Stimulated activated CD4-positive, alpha-beta T cell treated with anti-CD3 and anti-CD28 coated beads, Interleukin-4, amount 100 ng/mL, for 48 hours (primary cell): ENCODE results near the gene ASAH2.
"Not testable (repeated sequence)": the region's sequence is repeated elsewhere in the genome, so short reads cannot be mapped to it uniquely, and the experiment has no call there.

ENCODE experiments used
- DNase-seq, 2 donors: peaks; one replicate each; pipeline ENCODE4 v3.0.0-alpha.2; 2020; ENCODE audit warnings: low read depth in 2 of 2

Gene ASAH2

DNA sequence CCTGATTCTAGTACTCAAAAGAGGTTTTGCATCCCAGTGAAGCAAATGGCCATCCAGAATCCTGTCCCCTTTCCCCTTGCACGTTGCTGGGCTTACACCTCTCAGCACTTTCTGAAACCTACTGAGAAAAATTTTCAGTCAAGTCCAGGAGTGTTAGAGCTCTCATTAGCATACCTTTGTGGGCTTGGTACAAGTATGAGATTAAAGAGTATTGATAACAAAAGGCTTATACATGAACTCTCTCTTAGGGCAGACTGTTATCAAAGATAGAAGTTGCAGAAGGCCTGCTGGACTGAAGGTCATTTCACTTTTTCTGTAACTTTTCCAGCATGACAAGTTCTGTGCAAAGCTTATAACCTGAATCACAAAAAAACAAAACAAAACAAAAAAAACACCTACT is at the start of gene ASAH2:
Gene ASAH2 (minus strand): TSS at position 123 of the 400 bp plus-strand sequence. CDS start 2,906 bp downstream, outside the sequence.
- no peak for DNase-seq

DNA sequence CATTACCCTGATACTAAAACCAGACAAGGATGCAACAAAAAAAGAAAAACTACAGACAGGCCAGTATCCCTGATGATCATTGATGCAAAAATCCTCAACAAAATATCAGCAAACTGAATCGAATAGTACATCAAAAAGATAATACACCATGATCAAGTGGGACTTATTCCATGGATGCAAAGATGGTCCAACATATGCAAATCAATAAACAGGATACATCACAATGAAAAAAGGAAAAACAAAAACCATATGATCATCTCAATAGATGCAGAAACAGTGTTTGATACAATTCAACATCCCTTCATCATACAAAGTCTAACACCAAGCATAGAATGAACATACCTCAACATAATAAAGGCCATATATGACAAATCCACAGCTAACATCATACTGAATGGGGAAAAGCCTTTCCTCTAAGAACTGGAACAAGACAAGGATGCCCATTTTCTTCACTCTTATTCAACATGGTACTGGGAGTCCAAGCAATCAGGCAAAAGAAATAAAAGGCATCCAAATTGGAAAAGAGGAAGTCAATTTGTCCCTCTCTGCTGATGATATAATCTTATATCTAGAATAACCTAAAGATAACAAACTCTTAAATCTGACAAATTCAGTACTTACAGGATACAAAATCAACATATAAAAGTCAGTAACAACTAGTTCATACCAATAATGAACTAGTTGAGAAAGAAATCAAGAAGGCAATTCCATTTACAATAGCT is 48.8 kb upstream of the ASAH2 start:
- no peak for DNase-seq

DNA sequence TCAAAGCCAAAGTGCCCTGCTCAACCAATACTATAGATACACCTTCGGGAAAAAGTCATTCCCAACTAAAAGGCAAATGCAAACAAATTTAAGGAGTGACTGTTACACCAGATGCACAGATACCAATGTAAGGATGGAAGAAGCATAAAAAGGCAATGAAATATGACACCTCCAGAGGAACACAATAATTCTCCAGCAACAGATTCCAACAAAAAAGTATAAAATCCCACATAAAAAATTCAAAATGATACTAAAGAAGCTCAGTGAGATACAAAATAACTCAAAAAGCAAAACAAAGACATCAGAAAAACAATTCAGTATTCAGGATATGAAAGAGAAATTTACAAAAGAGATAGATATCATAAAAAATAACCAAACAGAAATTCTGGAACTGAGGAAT is 44.1 kb upstream of the ASAH2 start:
- DNase-seq: no peak

DNA sequence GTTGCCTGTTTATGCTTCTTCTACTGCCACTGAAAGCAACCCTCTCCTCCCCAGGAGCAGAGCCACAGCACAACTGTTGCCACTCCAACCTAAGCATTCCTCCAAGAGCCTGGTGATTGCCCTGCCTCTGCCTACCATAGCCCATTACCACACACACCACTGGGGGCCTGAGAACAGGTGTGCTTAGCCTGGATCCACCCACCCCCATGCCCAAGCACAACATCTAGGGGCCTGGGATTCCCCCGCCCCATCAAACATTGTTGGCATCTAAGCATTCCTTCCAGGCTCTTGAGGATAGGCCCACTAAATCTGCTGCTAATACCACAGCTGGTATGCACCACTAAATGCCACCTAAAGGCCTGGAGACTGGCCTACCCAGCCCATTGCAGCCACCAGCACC is 43.3 kb upstream of the ASAH2 start:
- no peak for DNase-seq

DNA sequence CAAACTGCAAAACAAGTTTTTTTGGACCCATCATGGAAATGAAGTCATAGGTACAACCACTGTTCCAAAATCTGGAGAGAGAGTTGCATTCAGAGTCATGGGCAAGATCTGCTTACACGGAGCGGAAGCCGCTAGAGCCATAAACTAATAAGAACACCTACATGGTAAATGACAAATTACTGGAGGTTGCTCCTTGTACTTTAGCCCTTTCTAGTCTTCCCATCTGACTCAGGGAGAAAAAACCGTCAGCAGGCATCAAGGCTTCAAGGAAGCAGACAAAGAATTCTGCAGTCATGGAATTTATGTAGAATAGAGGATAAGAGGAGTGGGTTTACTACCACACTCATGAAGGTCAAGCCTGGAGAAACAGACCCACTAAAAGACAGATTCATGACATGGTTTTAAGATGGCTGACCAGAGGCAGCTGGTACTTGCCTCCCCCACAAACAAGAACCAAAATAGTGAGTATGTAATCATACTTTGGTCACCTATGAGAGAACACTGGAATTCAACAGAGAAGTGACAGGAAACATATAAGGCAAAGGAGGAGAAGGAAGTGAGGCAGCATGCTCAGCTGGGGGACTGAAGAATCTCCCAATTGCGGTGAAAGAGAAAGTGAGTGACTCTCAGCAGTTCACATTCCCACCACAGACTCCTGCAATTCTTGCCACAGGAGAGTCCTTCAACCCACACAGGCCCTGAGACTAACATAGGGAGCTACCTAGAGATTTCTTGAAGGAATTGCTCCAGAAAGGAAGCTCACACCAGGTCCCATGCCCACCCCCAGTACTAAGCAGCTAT is 42.4 kb upstream of the ASAH2 start:
- no peak for DNase-seq

DNA sequence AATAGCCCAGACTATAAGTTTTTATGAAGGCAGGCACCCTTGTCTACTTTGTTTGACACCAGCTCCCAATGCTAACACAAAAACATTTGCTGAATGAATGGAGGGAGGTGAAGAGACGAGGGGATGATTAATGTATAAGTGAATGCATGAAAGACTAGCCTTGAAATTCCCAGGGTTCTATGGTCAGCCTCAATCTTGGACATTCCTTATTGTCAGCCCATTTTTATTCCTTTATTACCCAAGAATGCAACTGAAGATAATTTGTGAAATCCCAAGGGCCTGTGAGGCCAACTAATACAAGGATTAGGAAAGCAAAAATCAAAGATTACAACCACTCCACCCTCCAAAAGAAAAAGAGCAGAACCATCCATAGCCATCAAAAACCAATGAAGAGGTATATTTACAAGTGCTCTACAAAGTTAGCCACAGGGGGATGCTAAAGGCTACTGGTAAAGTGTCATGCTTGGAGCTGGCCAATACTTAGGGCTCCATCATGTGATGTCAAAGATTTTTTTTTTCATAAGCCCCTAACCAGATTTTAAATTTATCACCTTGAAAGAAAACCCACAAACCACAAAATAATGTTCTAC is 40.0 kb upstream of the ASAH2 start:
- no peak for DNase-seq

DNA sequence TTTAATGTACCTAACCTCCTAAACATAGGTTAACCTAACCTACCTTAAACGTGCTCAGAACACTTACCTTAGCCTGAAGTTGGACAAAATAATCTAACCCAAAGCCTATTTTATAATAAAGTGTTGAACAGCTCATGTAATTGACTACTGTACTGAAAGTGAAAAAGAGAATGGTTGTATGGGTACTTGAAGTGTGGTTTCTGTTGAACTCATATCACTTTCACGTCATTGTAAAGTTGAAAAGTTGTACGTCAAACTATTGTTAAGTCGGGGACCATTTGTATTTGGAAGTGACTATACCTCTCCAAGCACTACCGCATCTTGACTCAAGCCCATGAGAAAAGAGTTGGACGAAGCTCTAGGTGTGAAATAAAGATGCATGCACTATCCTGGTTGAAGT is 37.9 kb upstream of the ASAH2 start:
- no peak for DNase-seq

DNA sequence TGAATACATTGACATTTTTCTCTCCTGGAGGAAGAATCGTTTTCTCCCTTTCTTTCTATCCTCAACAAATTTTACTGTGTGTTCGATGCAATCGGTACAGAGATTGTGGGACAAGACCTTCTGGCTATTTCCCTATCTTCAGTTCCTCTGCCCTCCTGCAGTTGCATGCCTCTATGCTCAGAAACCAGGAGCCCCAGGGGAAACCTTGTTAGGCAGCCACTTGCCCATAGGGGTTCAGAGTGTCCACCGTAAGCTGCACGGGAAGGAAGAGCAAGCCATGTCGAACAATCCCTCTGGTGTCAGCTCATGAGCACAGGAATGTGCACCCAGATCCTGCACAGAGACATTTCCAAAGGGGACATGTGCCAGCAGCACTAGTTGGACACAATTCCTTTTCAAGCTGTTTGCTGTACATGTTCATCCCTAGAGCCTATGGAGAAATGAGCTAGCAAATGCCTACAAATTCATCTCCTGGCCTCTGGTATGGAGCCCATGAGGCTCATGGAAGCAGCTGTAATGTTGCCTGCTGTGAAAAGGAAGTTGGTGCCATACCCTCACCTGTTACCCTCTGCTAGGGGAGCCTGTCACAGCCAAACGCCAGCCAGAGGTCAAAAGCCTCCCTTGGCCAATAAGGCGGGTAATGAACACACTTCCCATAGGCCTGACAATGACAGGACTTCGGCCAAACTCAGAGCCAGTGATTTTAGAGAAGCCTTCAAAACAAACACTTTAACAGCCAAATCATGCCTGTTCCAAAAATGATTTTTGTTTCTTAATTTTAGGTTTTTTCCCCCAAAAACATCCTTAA is 35.9 kb upstream of the ASAH2 start:
- DNase-seq: no peak

DNA sequence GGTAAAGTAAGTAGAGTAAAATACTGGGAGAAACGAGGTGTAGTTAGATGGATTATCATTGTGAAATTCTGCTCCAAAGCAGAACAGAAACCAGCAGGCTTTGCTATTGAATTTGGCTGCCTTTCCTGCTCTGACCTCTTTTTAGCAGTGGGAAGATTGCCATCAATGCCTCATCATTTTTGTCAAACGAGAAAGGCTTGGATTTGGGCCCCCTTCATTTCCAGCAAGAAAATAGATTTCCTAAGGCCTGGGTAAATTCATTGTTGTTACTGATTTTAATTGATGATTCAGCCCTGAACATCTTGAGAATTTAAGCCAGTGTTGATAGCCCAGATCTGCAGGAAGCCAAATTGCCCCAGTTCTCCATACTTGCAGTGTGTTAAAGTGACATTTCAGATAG is 35.2 kb upstream of the ASAH2 start:
- no peak for DNase-seq

DNA sequence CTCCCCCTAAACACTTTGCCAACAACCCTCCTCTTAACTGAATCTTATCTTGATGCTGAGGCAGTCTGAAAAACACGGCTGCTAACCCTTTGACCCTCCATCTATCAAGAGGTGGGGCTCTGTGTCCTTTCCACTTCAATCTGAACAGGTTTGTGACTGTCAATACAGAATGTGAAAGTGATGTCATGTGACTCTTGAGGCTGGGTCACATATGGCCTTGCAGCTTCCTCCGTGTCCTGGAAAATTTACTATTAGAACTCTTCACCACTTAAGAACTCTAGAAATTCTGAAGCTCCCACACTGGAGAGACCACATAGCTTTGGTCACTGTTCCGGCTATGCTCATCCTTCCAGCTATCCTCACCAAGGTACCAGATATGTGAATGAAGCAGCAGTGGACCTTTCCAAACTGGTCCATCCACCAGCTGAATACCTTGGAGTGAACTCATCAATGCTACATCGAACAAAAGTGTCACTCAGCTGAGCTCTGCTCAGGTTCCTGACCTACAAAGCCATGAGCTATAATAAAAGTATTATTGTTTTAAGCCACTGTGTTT is 30.7 kb upstream of the ASAH2 start:
- DNase-seq: no peak

DNA sequence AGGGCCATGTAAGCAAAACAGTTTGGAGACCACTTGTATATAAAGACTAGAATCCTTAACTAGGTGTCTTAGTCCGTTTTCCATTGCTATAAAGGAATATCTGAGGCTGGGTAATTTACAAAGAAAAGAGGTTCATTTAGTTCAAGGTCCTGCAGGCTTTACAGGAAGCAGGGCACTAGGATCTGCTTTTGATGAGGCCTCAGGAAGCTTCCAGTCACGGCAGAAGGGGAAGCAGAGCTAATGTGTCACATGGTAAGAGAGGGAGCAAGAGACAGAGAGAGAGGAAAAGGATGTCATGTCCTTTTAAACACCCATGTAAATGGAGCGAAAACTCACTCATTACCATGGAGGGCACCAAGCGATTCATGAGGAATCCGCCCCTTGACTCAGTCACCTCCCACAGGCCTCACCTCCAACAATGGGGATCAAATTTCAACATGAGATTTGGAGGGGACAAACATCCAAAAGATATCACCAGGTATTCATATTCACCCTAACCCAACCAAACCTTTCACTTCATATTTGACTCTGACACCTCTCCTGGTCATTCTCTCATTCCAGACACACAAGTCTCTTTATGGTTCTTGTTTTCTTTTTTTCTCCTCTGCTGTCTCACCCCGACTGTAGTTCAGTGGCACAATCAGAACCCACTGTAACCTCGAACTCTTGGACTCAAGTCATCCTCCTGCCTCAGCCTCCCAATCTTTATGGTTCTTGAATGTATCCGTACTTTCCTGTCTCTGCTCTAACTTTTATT is 30.1 kb upstream of the ASAH2 start:
- no peak for DNase-seq

DNA sequence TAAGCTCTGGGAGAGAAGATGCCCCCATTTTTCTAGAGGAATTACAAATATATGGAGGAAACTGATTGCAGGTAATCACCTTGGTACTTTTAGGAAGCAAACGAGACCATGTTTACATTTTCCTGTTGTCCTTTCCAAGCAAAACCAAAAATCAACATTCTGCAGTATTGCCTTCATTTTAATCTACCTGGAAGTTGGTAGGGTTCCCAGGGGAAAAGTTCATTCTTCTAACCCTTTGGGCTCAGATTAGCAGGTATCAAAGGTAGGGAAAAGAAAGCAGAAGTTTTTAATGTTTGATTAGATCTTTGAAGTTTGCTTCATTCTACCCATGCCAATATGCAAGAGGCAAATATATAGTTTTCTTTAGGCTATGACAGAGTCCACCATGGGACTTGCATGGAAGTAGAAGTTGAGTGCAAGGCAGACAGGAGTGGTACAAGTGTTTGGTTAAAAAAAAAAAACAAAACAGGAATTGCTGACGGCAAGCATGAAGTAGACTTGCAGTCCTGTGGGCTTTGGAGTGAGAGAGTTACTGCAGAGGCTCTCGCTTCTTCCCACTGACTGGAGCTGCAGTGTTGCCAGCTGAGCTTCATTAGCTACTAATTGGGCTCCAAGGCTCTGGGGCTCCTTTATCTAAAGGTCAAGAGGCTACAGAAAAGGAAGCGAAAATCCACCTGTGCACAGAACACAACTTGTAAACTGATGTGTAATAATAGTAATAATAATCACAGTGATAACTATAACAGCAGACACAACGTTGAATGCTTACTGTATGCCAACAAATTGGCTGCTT is 28.9 kb upstream of the ASAH2 start:
- no peak for DNase-seq

DNA sequence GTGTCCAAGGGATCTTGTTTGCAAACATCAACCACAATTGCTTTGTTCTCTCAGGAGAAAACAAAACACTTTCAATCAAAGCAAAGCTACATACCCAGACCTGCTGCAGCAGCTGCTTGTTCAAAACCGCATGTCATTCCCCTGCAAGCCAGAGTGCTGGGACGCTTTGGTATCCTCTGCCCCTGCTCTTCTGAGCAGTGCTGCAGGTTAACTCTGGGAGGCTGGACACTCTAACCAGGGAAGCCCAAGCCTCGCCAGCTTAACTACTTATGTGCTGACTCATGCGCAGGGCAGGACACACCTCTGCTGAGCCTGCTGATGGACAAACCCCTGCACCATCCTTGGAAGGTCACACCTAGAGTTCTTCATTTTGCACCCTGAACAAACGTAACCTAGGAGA is 28.2 kb upstream of the ASAH2 start:
- DNase-seq: no peak

DNA sequence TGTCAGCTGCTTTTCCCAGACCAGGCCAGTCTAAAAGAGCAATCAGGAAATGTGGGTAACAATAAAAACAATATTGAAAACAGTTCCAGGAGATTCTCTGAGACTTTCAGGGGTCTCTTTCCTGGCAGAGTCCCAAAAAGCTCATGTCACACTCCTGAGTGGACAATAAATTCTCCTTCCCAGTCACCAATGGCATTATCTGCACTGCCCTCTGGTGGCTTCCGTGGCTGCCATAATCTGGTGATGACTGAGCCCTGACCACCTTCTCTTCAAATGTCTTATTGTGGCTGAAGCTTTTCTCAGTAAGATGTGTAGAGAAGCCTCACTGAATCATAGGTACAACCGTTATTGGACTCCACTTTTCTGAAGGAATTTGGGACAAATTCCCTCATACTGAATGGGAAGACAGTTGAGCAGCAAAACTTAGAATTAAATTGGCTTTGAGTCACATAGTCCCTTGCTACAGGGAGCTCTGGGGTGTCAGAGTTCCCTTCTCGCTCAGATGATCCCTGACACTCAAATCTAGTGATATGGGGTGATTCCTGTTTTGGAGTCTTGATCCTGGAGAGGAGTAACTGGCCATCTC is 24.4 kb upstream of the ASAH2 start:
- peak; percentile 23 to 24 for DNase-seq

DNA sequence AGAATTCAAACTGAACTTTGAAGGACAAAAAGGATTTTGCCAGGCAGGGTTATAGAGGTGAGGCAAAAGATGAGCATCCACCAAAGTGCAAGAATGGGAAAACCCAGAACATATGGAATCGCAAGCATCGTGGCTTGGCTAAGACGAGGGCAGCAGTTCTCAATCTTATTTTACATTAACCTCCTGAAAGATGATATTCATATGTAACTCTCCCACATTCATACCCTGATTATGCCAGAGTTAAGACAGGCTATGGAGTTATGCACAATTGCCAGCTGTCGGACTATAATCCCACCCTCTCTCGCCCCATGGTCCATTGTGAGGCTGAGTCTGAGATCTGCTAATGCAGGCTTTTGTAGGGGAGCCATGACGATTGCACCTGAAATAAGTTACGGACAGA is 21.2 kb upstream of the ASAH2 start:
- no peak for DNase-seq

DNA sequence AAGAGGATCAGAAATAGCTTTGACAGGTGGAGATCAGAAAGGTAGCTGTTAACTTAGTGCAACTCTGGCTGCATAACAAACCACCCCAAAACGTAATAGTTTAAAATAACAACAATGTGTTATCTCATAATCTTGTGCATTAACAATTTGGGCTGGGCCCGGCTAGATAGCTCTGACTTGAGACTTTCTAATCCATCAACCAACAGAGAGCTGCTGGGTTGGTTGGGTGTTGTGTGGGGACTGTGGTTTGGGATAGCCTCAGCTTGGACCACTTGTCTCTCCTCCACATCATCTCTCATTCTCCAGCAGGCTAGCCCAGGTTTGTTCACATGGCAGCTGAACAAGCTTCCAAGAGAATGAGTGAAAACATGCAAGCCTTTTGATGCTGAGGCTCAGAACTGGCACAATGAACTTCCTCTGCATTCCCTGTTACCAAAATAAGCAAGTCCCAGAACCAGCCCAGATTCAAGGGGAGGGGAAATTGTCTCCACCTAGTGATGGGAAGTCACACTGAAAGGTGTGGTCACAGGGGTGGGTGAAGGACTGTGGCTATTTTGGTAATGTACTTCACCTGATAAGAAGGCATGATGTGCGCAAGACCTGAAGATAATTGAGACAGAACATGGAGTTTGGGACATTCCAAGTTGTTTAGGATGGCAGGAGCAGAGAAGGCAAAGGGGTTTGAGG is 20.4 kb upstream of the ASAH2 start:
- no peak for DNase-seq

DNA sequence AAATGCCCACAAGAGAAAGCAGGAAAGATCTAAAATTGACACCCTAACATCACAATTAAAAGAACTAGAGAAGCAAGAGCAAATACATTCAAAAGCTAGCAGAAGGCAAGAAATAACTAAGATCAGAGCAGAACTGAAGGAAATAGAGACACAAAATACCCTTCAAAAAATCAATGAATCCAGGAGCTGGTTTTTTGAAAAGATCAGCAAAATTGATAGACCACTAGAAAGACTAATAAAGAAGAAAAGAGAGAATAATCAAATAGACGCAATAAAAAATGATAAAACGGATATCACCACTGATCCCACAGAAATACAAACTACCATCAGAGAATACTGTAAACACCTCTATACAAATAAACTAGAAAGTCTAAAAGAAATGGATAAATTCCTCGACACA is 16.6 kb upstream of the ASAH2 start:
- DNase-seq: not testable (repeated sequence)

DNA sequence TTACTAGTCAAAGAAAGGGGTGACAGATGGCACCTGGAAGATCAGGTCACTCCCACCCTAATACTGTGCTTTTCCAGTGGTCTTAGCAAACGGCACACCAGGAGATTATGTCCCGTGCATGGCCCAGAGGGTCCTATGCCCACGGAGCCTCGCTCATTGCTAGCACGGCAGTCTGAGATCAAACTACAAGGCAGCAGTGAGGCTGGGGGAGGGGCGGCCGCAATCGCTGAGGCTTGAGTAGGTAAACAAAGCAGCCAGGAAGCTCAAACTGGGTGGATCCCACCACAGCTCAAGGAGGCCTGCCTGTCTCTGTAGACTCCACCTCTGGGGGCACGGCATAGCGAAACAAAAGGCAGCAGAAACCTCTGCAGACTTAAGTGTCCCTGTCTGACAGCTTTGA is 11.3 kb upstream of the ASAH2 start:
- not testable (repeated sequence) for DNase-seq

DNA sequence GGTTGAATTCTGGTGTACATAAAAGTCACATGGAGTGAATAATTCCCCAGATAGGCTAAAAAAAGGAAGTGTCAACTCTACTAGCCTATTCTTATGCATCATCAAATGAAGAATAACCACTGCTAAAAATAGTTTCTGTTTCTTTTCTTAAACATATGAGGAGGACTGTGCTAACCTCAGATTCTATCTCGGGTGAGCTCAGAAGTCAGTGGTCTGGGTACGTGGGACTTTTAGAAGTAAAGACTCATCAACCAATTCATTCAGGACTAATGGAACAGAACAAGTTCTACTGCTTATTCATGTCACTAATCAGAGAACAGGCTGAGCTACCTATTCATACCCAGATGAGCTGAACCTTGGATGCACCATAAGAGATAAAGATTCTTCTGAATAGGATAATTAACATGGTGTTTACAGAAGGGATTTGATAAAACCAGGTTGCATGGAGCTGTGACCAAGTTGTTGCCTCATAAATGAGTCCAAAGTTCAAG is 9.5 kb upstream of the ASAH2 start:
- DNase-seq: peak in 1 of 2 donors; percentile 2
